Gastrocnemius medialis (tissue), 4 donors: Measurements from ENCODE around the gene ZBTB7B.

Source experiments
- POLR2A ChIP-seq, 2 donors: fragments of 450-650 bp; IDR thresholded peaks; one replicate each; pipeline ENCODE4 v1.6.1; 2017; ENCODE audit warnings: antibody characterized with exemption in 2 of 2, mild to moderate bottlenecking in 2 of 2, moderate library complexity in 2 of 2
- TF ChIP-seq, protein P1 (sequence below), 5 experiments: fragments of 450-650 bp in 3 of 5; fragments of 200-600 bp in 2 of 5; sonication (generic) in 2 of 5; IDR thresholded peaks in 4 of 5; conservative IDR thresholded peaks in 1 of 5; 1 replicate in 4 of 5; 2 replicates in 1 of 5; pipeline ENCODE4 v1.5.1; 2016 to 2019; ENCODE audit warnings: antibody characterized with exemption in 5 of 5, mild to moderate bottlenecking in 3 of 5, moderate library complexity in 3 of 5

DNA sequence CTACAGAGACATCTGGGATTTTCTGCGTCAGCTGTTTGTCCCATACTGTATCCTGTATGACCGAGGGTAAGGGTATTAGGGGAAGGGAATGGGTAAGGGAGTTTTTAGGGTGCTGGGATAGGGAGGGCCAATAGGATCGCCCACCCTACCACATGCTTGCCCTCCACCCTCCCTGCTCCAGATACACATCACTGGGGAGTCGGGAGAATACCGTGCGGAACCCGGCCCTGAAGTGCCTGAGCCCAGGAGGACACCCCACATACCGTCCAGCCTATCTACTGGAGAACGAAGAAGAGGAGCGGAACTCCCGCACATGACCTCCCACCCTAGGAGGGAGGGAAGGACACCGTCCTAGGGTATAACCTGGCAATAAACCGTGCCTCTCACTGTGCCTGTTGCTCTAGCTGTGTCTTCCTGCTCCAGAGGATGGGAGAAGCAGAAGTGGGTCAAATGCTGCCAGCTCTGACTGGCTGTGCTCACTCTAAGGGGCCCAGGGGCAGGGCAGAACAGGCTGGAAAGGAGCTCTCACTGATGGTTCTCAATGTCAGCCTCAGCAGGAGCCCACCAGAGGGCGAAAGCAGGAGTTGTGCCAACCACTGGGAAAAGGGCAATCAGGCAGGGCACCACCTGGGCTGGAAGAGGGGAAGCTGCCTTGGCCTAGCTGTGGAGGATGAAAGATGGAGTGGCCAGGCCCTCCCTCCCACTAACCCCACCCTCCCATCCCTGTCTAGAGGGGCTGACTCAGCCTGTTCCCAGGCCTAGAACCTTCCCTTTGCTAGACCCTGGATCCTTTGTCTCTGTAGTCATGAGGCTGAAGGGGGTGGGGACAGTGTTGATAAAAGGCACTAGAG is 9.7 kb upstream of the ZBTB7B start:
- TF ChIP-seq, protein P1, sequence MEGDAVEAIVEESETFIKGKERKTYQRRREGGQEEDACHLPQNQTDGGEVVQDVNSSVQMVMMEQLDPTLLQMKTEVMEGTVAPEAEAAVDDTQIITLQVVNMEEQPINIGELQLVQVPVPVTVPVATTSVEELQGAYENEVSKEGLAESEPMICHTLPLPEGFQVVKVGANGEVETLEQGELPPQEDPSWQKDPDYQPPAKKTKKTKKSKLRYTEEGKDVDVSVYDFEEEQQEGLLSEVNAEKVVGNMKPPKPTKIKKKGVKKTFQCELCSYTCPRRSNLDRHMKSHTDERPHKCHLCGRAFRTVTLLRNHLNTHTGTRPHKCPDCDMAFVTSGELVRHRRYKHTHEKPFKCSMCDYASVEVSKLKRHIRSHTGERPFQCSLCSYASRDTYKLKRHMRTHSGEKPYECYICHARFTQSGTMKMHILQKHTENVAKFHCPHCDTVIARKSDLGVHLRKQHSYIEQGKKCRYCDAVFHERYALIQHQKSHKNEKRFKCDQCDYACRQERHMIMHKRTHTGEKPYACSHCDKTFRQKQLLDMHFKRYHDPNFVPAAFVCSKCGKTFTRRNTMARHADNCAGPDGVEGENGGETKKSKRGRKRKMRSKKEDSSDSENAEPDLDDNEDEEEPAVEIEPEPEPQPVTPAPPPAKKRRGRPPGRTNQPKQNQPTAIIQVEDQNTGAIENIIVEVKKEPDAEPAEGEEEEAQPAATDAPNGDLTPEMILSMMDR (IDR thresholded peaks at IDR 0.05 in 4 of 5, conservative IDR thresholded peaks at IDR 0.05 in 1 of 5), result no peak
- TF ChIP-seq POLR2A (IDR thresholded peaks at IDR 0.05), result no peak
